ENCODE results near the gene MEF2C. TPM values are rescaled to one million over a fixed set of nuclear protein-coding genes. Genes with fewer than 3 reads are reported as not detected.

The MEF2C gene
- total and polyA plus RNA-seq, 2 donors (not counting 1 experiment from before 2014, with no cell fraction given): 12.2 to 15.7 TPM

DNA sequence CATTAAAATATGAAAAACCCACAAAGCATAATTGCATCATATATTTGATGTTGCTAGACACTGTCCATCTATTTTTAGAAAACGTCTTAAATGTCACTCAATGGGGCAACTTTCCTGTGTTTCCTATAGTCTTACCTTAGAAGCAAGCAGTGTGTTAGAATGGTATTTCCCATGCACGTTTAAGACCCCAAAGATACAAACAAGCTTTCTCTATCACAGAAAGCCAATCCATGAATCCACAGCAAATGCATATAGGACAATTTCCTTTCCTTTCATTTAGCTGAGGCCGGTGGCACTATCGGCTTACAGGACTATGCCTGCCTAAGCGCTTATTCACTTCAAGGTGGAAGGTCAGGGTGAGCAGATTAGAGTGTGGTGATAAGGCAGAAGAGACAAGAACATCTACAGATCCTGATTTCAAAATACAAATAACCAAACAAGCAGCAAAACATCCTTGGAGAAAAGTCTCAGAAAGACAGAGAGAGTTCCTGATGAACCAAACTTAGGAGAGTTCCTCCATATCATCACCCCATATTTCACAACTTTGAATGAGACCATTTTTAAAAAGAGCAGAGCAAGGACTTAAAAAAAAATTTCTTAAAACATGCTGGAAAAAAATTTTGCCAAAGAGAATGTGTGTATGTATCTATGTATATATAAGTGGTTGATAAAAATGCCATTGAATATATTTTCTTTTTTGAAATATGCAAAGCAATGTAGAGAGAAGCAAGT lies 57.2 kb downstream of the MEF2C start:
- Histone ChIP-seq H3K4me2 (ENCODE audit: extremely low read depth, insufficient read depth, low read length) (peak overlapping the region; percentile 51), H4K20me1 (ENCODE audit: control insufficient read depth, extremely low read depth, insufficient read depth, low read length) (no peaks in the 10 kb centered on the region), H2AFZ (ENCODE audit: low read length) (no peak overlapping the region), H3K9me3 (ENCODE audit: control insufficient read depth, insufficient read depth, low read depth, low read length) (no peaks in the 10 kb centered on the region), H3K27ac (ENCODE audit: insufficient read depth, low read length) (peak overlapping the region; percentile 77), H3K4me3 (replicated peaks in 1 of 4; ENCODE audit: control extremely low read depth in 1 of 4, insufficient read depth in 1 of 4, low read depth in 3 of 4, low read length in 4 of 4) (no peak overlapping the region), H3K4me1 (ENCODE audit: control insufficient read depth, extremely low read depth, insufficient read depth, low read length) (peaks cover 8% of the 10 kb centered on the region), H3K9ac (ENCODE audit: insufficient read depth, low read length) (no peak overlapping the region), H3K36me3 (ENCODE audit: control insufficient read depth, insufficient read depth, low read length) (no peaks in the 10 kb centered on the region), H3K79me2 (ENCODE audit: control insufficient read depth, insufficient read depth, low read length) (no peaks in the 10 kb centered on the region), H3K27me3 (ENCODE audit: control insufficient read depth, insufficient read depth, low read length) (no peaks in the 10 kb centered on the region)
- no peak for DNase-seq (ENCODE audit: low read depth in 2 of 2)
- TF ChIP-seq EZH2 (IDR thresholded peaks at IDR 0.05; ENCODE audit: low read length, missing control alignments): no peak
- TF ChIP-seq, protein P1, sequence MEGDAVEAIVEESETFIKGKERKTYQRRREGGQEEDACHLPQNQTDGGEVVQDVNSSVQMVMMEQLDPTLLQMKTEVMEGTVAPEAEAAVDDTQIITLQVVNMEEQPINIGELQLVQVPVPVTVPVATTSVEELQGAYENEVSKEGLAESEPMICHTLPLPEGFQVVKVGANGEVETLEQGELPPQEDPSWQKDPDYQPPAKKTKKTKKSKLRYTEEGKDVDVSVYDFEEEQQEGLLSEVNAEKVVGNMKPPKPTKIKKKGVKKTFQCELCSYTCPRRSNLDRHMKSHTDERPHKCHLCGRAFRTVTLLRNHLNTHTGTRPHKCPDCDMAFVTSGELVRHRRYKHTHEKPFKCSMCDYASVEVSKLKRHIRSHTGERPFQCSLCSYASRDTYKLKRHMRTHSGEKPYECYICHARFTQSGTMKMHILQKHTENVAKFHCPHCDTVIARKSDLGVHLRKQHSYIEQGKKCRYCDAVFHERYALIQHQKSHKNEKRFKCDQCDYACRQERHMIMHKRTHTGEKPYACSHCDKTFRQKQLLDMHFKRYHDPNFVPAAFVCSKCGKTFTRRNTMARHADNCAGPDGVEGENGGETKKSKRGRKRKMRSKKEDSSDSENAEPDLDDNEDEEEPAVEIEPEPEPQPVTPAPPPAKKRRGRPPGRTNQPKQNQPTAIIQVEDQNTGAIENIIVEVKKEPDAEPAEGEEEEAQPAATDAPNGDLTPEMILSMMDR (conservative IDR thresholded peaks at IDR 0.05 in 1 of 2, IDR thresholded peaks at IDR 0.05 in 1 of 2; ENCODE audit: low read depth in 1 of 2, low read length in 2 of 2): no peak

DNA sequence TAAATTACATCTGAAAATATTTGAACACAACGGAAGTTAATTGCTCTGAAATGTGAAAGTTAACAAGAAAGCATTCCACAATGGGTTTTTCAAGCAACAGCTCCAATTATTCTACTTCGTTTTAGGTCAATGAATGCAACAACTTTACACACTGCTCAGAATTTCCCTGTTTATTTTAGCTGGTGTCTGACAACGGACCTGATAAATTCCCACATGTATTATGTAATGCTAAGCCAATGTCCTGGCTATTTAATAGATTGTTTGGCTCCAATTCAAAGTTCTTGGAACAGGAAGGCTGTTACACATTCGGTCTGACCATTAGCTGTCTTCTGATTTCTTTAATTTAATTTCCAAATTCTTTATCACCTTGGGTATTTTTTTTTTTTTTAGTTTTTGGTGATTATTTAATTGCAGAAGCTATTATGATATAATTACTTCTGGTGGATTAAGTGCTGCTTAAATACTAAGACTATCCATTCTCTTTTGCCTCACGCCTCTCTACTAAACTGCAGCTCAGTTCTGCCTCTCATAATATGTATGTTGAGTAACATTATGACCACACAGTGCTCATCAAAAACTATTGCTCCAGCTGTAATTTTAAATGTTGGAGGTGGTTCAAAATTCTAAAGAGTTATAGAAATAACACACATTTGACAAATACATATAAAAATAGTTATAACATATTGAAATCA lies 57.9 kb downstream of the MEF2C start:
- Histone ChIP-seq H3K4me3 (replicated peaks in 1 of 4; ENCODE audit: control extremely low read depth in 1 of 4, insufficient read depth in 1 of 4, low read depth in 3 of 4, low read length in 4 of 4) (no peak overlapping the region), H3K79me2 (ENCODE audit: control insufficient read depth, insufficient read depth, low read length) (no peaks in the 10 kb centered on the region), H3K27ac (ENCODE audit: insufficient read depth, low read length) (no peak overlapping the region)

DNA sequence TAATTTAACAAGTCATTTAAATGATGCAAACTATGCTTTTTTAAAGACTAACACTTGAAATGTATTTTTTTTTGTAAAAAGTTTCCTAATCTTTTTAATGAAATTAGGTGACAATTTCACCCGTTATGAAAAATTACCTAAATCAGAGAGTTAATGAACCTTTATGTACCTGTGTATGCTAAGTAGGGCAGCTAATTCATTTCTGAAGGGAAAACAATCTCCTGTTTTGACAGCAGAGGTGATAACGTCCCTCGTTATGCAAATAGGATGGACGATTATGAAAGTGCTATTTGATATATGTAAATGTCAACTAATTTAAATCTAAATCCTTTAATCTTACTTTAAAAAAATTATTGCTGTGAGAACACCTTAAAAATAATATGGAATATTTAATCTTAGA lies 58.8 kb downstream of the MEF2C start:
- Histone ChIP-seq H4K20me1 (ENCODE audit: control insufficient read depth, extremely low read depth, insufficient read depth, low read length) (no peaks in the 10 kb centered on the region), H3K27me3 (ENCODE audit: control insufficient read depth, insufficient read depth, low read length) (no peaks in the 10 kb centered on the region), H3K4me1 (ENCODE audit: control insufficient read depth, extremely low read depth, insufficient read depth, low read length) (peaks cover 8% of the 10 kb centered on the region), H3K4me3 (replicated peaks in 1 of 4; ENCODE audit: control extremely low read depth in 1 of 4, insufficient read depth in 1 of 4, low read depth in 3 of 4, low read length in 4 of 4) (no peak overlapping the region), H3K36me3 (ENCODE audit: control insufficient read depth, insufficient read depth, low read length) (no peaks in the 10 kb centered on the region), H3K79me2 (ENCODE audit: control insufficient read depth, insufficient read depth, low read length) (no peaks in the 10 kb centered on the region), H3K27ac (ENCODE audit: insufficient read depth, low read length) (no peak overlapping the region), H3K9me3 (ENCODE audit: control insufficient read depth, insufficient read depth, low read depth, low read length) (no peaks in the 10 kb centered on the region), H3K4me2 (ENCODE audit: extremely low read depth, insufficient read depth, low read length) (no peak overlapping the region), H2AFZ (ENCODE audit: low read length) (no peak overlapping the region), H3K9ac (ENCODE audit: insufficient read depth, low read length) (no peak overlapping the region)
- TF ChIP-seq, protein P1 (conservative IDR thresholded peaks at IDR 0.05 in 1 of 2, IDR thresholded peaks at IDR 0.05 in 1 of 2; ENCODE audit: low read depth in 1 of 2, low read length in 2 of 2): no peak
- no peak for TF ChIP-seq EZH2 (IDR thresholded peaks at IDR 0.05; ENCODE audit: low read length, missing control alignments)
- DNase-seq (ENCODE audit: low read depth in 2 of 2): no peak

More for the DNA sequence above, 57.9 kb downstream of the MEF2C start:
- peak; percentile 65 to 89 for DNase-seq (ENCODE audit: low read depth in 2 of 2)
- H4K20me1 ChIP-seq (ENCODE audit: control insufficient read depth, extremely low read depth, insufficient read depth, low read length): no peaks in the 10 kb centered on the region
- no peaks in the 10 kb centered on the region for H3K27me3 ChIP-seq (ENCODE audit: control insufficient read depth, insufficient read depth, low read length)
- H3K9ac ChIP-seq (ENCODE audit: insufficient read depth, low read length): no peak overlapping the region
- H3K9me3 ChIP-seq (ENCODE audit: control insufficient read depth, insufficient read depth, low read depth, low read length): no peaks in the 10 kb centered on the region
- H2AFZ ChIP-seq (ENCODE audit: low read length): no peak overlapping the region
- peaks cover 8% of the 10 kb centered on the region for H3K4me1 ChIP-seq (ENCODE audit: control insufficient read depth, extremely low read depth, insufficient read depth, low read length)
- no peak for TF ChIP-seq EZH2 (IDR thresholded peaks at IDR 0.05; ENCODE audit: low read length, missing control alignments)
- TF ChIP-seq, protein P1 (conservative IDR thresholded peaks at IDR 0.05 in 1 of 2, IDR thresholded peaks at IDR 0.05 in 1 of 2; ENCODE audit: low read depth in 1 of 2, low read length in 2 of 2): no peak
- peak overlapping the region; percentile 51 for H3K4me2 ChIP-seq (ENCODE audit: extremely low read depth, insufficient read depth, low read length)
- no peaks in the 10 kb centered on the region for H3K36me3 ChIP-seq (ENCODE audit: control insufficient read depth, insufficient read depth, low read length)
